K562 (cell line): ENCODE data around the gene CSE1L. TPM values are rescaled to one million over a fixed set of nuclear protein-coding genes. Genes with fewer than 3 reads are reported as not detected.

Experiments
- C11orf30 ChIP-seq: fragments of 450-650 bp; IDR thresholded peaks from 2 replicates; pipeline ENCODE4 v1.6.1; 2016; ENCODE audit warnings: low read depth, mild to moderate bottlenecking
- CCNT2 ChIP-seq: IDR thresholded peaks from 2 replicates; pipeline ENCODE4 v1.6.1; 2011; ENCODE audit warnings: borderline replicate concordance, low read depth, mild to moderate bottlenecking, moderate library complexity, mixed read lengths, low read length; ENCODE audit not compliant: insufficient read length; ENCODE audit errors: extremely low read depth
- CEBPG ChIP-seq, 3 experiments: fragments of 200-800 bp in 1 of 3; sonication (Bioruptor generic) in 1 of 3; sonication (generic) in 1 of 3; formaldehyde crosslinking in 1 of 3; IDR thresholded peaks in 2 of 3; conservative IDR thresholded peaks in 1 of 3; 2 replicates each; pipeline versions ENCODE4 v1.6.1 to v1.8.0; 2016 to 2022; ENCODE audit warnings: missing compliant biosample characterization in 2 of 3, missing genetic modification characterization in 2 of 3, mild to moderate bottlenecking in 1 of 3, missing genetic modification reagents in 1 of 3
- ELF2 ChIP-seq: fragments of 250-450 bp; sonication (Bioruptor Pico); IDR thresholded peaks from 2 replicates; pipeline ENCODE4 v1.5.0; 2021; ENCODE audit warnings: mild to moderate bottlenecking
- FOXM1 ChIP-seq, 2 experiments: fragments of 450-650 bp in 1 of 2; sonication (generic) in 1 of 2; formaldehyde crosslinking in 1 of 2; IDR thresholded peaks; 2 replicates each; pipeline versions ENCODE4 v1.6.1 to v1.9.0; 2017 to 2022; ENCODE audit warnings: low read depth in 2 of 2, mild to moderate bottlenecking in 2 of 2, missing genetic modification reagents in 1 of 2, moderate library complexity in 1 of 2
- FUS ChIP-seq: fragments of 200-400 bp; formaldehyde crosslinking; optimal IDR thresholded peaks from 2 replicates; pipeline ENCODE3; 2017; ENCODE audit warnings: low read depth, low read length
- HDAC3 ChIP-seq: fragments of 450-650 bp; IDR thresholded peaks from 2 replicates; pipeline ENCODE4 v1.6.1; 2018; ENCODE audit warnings: borderline replicate concordance, mild to moderate bottlenecking, moderate library complexity; ENCODE audit not compliant: partially characterized antibody
- MECOM ChIP-seq: fragments of 250-450 bp; sonication (Bioruptor Pico); IDR thresholded peaks from 2 replicates; pipeline ENCODE4 v1.8.0; 2022; ENCODE audit warnings: inconsistent platforms
- MIER1 ChIP-seq: fragments of 450-650 bp; IDR thresholded peaks from 2 replicates; pipeline ENCODE4 v1.6.1; 2016; ENCODE audit warnings: antibody characterized with exemption, mild to moderate bottlenecking, low read depth
- PYGO2 ChIP-seq: fragments of 450-650 bp; IDR thresholded peaks from 2 replicates; pipeline ENCODE4 v1.6.1; 2016; ENCODE audit warnings: mild to moderate bottlenecking, missing genetic modification characterization, moderate library complexity, missing compliant biosample characterization
- RBBP5 ChIP-seq: fragments of 200-600 bp; sonication (generic); IDR thresholded peaks from 2 replicates; pipeline ENCODE4 v1.6.1; 2012; ENCODE audit warnings: borderline replicate concordance, mild to moderate bottlenecking, low read length, control low read depth, inconsistent platforms; ENCODE audit not compliant: insufficient read depth, poor library complexity, severe bottlenecking
- SLC30A9 ChIP-seq: fragments of 250-450 bp; sonication (Bioruptor Pico); IDR thresholded peaks from 2 replicates; pipeline ENCODE4 v1.8.0; 2022; ENCODE audit warnings: mild to moderate bottlenecking, moderate library complexity
- SMAD4 ChIP-seq: fragments of 250-450 bp; sonication (Bioruptor Pico); conservative IDR thresholded peaks from 2 replicates; pipeline ENCODE4 v1.8.0; 2021; ENCODE audit warnings: inconsistent platforms, mild to moderate bottlenecking, moderate library complexity
- SOX6 ChIP-seq: fragments of 450-650 bp; IDR thresholded peaks from 2 replicates; pipeline ENCODE4 v1.6.1; 2014; ENCODE audit warnings: mild to moderate bottlenecking
- TAF9B ChIP-seq: fragments of 450-650 bp; IDR thresholded peaks from 2 replicates; pipeline ENCODE4 v1.6.1; 2018; ENCODE audit warnings: mild to moderate bottlenecking; ENCODE audit not compliant: partially characterized antibody
- U2AF1 ChIP-seq: fragments of 200-400 bp; formaldehyde crosslinking; optimal IDR thresholded peaks from 2 replicates; pipeline ENCODE3; 2017; ENCODE audit warnings: mild to moderate bottlenecking, low read depth, low read length, moderate library complexity
- ZNF311 ChIP-seq: fragments of 250-450 bp; sonication (Bioruptor Pico); IDR thresholded peaks from 2 replicates; pipeline ENCODE4 v1.4.0; 2020; ENCODE audit warnings: mild to moderate bottlenecking, moderate library complexity
- ZNF347 ChIP-seq: fragments of 450-650 bp; formaldehyde crosslinking; IDR thresholded peaks from 2 replicates; pipeline ENCODE4 v1.4.0; 2020; ENCODE audit warnings: low read depth, mild to moderate bottlenecking, moderate library complexity
- ZNF431 ChIP-seq: sonication (generic); formaldehyde crosslinking; IDR thresholded peaks from 2 replicates; pipeline ENCODE4 v1.8.0; 2022; ENCODE audit warnings: mild to moderate bottlenecking, missing genetic modification reagents
- polyA plus RNA-seq, 8 experiments: library from polyadenylated mRNA; depleted of rRNA in 4 of 8; stranded (reverse) in 5 of 8; unstranded in 3 of 8; fragments of >200 nt; fragmentation: Nextera tagmentation in 2 of 8; fragmentation: Illumina TruSeq in 1 of 8; extraction: Ambion mirVana in 2 of 8; extraction: Trizol in 1 of 8; gene quantifications; 2 replicates each; pipeline versions ENCODE4 v1.2.1 to v1.2.3, GENCODE V29; 2011 to 2014; ENCODE audit warnings: inconsistent platforms in 1 of 8, missing spikeins in 1 of 8
- total RNA-seq, 7 experiments: library from RNA; depleted of rRNA in 6 of 7; stranded (reverse); fragments of >200 nt in 6 of 7; fragmentation: Illumina TruSeq in 2 of 7; extraction: Trizol in 2 of 7; gene quantifications; 2 replicates each; pipeline versions ENCODE4 v1.2.1 to v1.2.3, GENCODE V29; 2011 to 2021; ENCODE audit warnings: low replicate concordance in 1 of 7
- TF ChIP-seq, protein P1 (sequence below): fragments of 450-650 bp; IDR thresholded peaks from 2 replicates; pipeline ENCODE4 v1.6.1; 2016; ENCODE audit warnings: antibody characterized with exemption
- TF ChIP-seq, protein P2 (sequence below): fragments of 450-650 bp; formaldehyde crosslinking; IDR thresholded peaks from 2 replicates; pipeline ENCODE4 v1.4.0; 2020; ENCODE audit warnings: mild to moderate bottlenecking, mixed read lengths
- TF ChIP-seq, protein P3 (sequence below): fragments of 450-650 bp; IDR thresholded peaks from 2 replicates; pipeline ENCODE4 v1.6.1; 2016; ENCODE audit warnings: missing biosample characterization, missing genetic modification characterization
- TF ChIP-seq, protein P4 (sequence below), 2 experiments: fragments of 450-650 bp; IDR thresholded peaks; 2 replicates each; pipeline ENCODE4 v1.6.1; 2016

The CSE1L gene
- total and polyA plus RNA-seq, 9 of the 15 experiments (the other 6 are each of a cell fraction or from before 2014, with no cell fraction given) = 138 to 280 (median 209) TPM

DNA sequence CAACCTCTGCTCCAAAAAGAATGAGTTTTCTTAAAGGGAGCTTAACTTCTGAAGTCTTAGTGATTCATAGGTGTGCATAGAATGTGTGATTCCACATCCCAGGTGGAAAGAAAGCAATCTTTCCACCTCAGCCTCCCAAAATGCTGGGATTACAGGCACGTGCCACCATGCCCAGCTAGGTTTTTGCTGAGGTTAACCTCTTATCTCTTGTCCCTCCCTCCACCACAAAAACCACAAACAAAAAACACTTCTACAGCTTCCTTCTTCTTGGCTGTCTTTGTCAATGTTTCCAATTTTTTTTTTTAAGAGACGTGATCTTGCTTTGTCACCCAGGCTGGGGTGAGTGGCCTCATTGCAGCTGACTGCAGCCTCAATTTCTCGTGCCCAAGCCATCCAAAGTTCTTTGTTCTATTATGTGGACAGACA lies 8.1 kb upstream of the CSE1L start (continued):
- TF ChIP-seq, protein P1, sequence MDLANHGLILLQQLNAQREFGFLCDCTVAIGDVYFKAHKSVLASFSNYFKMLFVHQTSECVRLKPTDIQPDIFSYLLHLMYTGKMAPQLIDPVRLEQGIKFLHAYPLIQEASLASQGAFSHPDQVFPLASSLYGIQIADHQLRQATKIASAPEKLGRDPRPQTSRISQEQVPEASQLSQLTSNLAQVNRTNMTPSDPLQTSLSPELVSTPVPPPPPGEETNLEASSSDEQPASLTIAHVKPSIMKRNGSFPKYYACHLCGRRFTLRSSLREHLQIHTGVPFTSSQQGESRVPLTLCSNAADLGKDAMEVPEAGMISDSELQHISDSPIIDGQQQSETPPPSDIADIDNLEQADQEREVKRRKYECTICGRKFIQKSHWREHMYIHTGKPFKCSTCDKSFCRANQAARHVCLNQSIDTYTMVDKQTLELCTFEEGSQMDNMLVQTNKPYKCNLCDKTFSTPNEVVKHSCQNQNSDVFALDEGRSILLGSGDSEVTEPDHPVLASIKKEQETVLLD = no peak
- TF ChIP-seq MECOM (CRISPR knock-in tag) = no peak
- no peak for TF ChIP-seq CEBPG (CRISPR knock-in tag; IDR thresholded peaks at IDR 0.05)
- TF ChIP-seq CEBPG (tag; conservative IDR thresholded peaks at IDR 0.05 in 1 of 2, IDR thresholded peaks at IDR 0.05 in 1 of 2) = no peak
- peak; percentile 96 for TF ChIP-seq SOX6
- no peak for TF ChIP-seq FUS
- no peak for TF ChIP-seq MIER1
- TF ChIP-seq CCNT2 = peak; percentile 56
- TF ChIP-seq SLC30A9 (CRISPR knock-in tag) = no peak
- TF ChIP-seq, protein P2, sequence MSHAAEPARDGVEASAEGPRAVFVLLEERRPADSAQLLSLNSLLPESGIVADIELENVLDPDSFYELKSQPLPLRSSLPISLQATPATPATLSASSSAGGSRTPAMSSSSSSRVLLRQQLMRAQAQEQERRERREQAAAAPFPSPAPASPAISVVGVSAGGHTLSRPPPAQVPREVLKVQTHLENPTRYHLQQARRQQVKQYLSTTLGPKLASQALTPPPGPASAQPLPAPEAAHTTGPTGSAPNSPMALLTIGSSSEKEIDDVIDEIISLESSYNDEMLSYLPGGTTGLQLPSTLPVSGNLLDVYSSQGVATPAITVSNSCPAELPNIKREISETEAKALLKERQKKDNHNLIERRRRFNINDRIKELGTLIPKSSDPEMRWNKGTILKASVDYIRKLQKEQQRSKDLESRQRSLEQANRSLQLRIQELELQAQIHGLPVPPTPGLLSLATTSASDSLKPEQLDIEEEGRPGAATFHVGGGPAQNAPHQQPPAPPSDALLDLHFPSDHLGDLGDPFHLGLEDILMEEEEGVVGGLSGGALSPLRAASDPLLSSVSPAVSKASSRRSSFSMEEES (CRISPR knock-in tag) = no peak
- no peak for TF ChIP-seq U2AF1
- TF ChIP-seq ZNF347 (CRISPR knock-in tag) = no peak
- peak; percentile 39 for TF ChIP-seq SMAD4
- no peak for TF ChIP-seq RBBP5
- no peak for TF ChIP-seq ZNF311 (CRISPR knock-in tag)
- TF ChIP-seq, protein P3, sequence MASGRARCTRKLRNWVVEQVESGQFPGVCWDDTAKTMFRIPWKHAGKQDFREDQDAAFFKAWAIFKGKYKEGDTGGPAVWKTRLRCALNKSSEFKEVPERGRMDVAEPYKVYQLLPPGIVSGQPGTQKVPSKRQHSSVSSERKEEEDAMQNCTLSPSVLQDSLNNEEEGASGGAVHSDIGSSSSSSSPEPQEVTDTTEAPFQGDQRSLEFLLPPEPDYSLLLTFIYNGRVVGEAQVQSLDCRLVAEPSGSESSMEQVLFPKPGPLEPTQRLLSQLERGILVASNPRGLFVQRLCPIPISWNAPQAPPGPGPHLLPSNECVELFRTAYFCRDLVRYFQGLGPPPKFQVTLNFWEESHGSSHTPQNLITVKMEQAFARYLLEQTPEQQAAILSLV (tag) = no peak
- no peak; the same call in 1 of the 2 replicates for TF ChIP-seq FOXM1 (IDR thresholded peaks at IDR 0.05; ENCODE audit: low read depth)
- no peak for TF ChIP-seq FOXM1 (CRISPR knock-in tag; IDR thresholded peaks at IDR 0.05; ENCODE audit: low read depth)
- peak; percentile 66; the same call in 1 of the 2 replicates for TF ChIP-seq C11orf30
- peak; percentile 33 for TF ChIP-seq TAF9B
- TF ChIP-seq PYGO2 (tag) = no peak
- no peak for TF ChIP-seq HDAC3
- TF ChIP-seq ZNF431 (CRISPR knock-in tag) = no peak
- TF ChIP-seq, protein P4, sequence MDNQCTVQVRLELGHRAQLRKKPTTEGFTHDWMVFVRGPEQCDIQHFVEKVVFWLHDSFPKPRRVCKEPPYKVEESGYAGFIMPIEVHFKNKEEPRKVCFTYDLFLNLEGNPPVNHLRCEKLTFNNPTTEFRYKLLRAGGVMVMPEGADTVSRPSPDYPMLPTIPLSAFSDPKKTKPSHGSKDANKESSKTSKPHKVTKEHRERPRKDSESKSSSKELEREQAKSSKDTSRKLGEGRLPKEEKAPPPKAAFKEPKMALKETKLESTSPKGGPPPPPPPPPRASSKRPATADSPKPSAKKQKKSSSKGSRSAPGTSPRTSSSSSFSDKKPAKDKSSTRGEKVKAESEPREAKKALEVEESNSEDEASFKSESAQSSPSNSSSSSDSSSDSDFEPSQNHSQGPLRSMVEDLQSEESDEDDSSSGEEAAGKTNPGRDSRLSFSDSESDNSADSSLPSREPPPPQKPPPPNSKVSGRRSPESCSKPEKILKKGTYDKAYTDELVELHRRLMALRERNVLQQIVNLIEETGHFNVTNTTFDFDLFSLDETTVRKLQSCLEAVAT (IDR thresholded peaks at IDR 0.05) = peak in 1 of 2 experiments; percentile 99; a peak in 2 of 4 replicates
- no peak for TF ChIP-seq ELF2
